Right cardiac atrium (tissue), 5 donors: ENCODE results near the gene SLIT1. TPM values are rescaled to one million over a fixed set of nuclear protein-coding genes. Genes with fewer than 3 reads are reported as not detected.

Experiments used
- ATAC-seq, 2 donors: fragments of 200-7000 bp; cut with Tn5 transposase; one replicate each; pipeline versions ENCODE4 v1.8.0 to v1.9.1; 2020; ENCODE audit warnings: moderate library complexity in 2 of 2, mild to moderate bottlenecking in 1 of 2
- DNase-seq, 3 donors: peaks; one replicate each; pipeline ENCODE4 v3.0.0-alpha.2; 2020
- H3K27ac ChIP-seq: one replicate; pipeline ENCODE4 v1.5.1; 2013; ENCODE audit warnings: mild to moderate bottlenecking, low read length, control low read depth, moderate library complexity
- H3K27me3 ChIP-seq: one replicate; pipeline ENCODE4 v1.6.1; 2013; ENCODE audit not compliant: control insufficient read depth, insufficient read depth
- H3K4me1 ChIP-seq: one replicate; pipeline ENCODE4 v1.6.1; 2013; ENCODE audit warnings: low read length; ENCODE audit not compliant: control insufficient read depth, insufficient read depth
- H3K4me3 ChIP-seq: one replicate; pipeline ENCODE4 v1.5.1; 2013; ENCODE audit warnings: low read length, control low read depth
- H3K9me3 ChIP-seq: one replicate; pipeline ENCODE4 v1.6.1; 2013; ENCODE audit warnings: low read length; ENCODE audit not compliant: control insufficient read depth
- WGBS: extraction: QIAGEN DNeasy Blood & Tissue Kit; methylation state at CpG from one replicate; pipeline ENCODE4 v1.1.7; 2013; 5-methylcytosine and 5-hydroxymethylcytosine counted together
- intact Hi-C, 4 donors: fragments of 100-400 bp; cut with DNase I; formaldehyde crosslinking; loops; one replicate each; pipeline versions ENCODE4 v1.11.0 to v1.14.0; 2022 to 2023
- polyA plus RNA-seq: library from polyadenylated mRNA; stranded (reverse); fragments of 200-250 nt; gene quantifications from one replicate; pipeline ENCODE4 v1.2.3, GENCODE V29; 2013
- total RNA-seq, 4 donors: library from RNA; stranded (reverse); fragmentation: NEBNext Ultra II Directional; extraction: Animal tissue kit (Norgen Biotek cat#: 25700); gene quantifications; one replicate each; pipeline ENCODE4 v1.2.1, GENCODE V29; 2021
- donor health status: healthy with polysubstance abuse.
- donor health status: DM: no; HTN: yes; CAD: no.
- donor health status: DM: no; HTN: no; CAD: no.
- donor health status: DM: no; HTN: yes; CAD: no; lungs with severe emphysema.
- donor health status: DM: yes; HTN: yes; CAD: no.

Gene SLIT1
- total and polyA plus RNA-seq, 5 donors: 0.11 to 0.29 (median 0.17) TPM

- Histone ChIP-seq H3K9me3 (no peaks in the 10 kb centered on the region), H3K4me3 (no peak overlapping the region), H3K27ac (no peak overlapping the region), H3K27me3 (no peaks in the 10 kb centered on the region), H3K4me1 (peaks cover 5% of the 10 kb centered on the region)
- DNase-seq: no peak
- 74% methylated on average over 5 of the region's 5 CpGs for WGBS
- ATAC-seq: no peak
- intact Hi-C loops: no loop called here
Measured at GRCh38 chr10:97107551-97107950, 78.2 kb downstream of the SLIT1 start.

GRCh38 chr10:97106207-97106606 lies 79.6 kb downstream of the SLIT1 start:
- no peak for ATAC-seq
- intact Hi-C loops: no loop called here
- 73% methylated on average over 6 of the region's 6 CpGs for WGBS
- H3K27ac ChIP-seq: no peak overlapping the region
- peaks cover 5% of the 10 kb centered on the region for H3K4me1 ChIP-seq
- no peaks in the 10 kb centered on the region for H3K9me3 ChIP-seq
- no peak for DNase-seq
- no peak overlapping the region for H3K4me3 ChIP-seq
- no peaks in the 10 kb centered on the region for H3K27me3 ChIP-seq

- ATAC-seq (no peak), DNase-seq (no peak)
- no peak overlapping the region for H3K4me3 ChIP-seq
- no peaks in the 10 kb centered on the region for H3K27me3 ChIP-seq
- no peaks in the 10 kb centered on the region for H3K9me3 ChIP-seq
- H3K4me1 ChIP-seq: peaks cover 5% of the 10 kb centered on the region
- intact Hi-C loops: no loop called here
- 85% methylated on average over 7 of the region's 7 CpGs for WGBS
- H3K27ac ChIP-seq: no peak overlapping the region
Measured at GRCh38 chr10:97105303-97105702, 80.5 kb downstream of the SLIT1 start.

- 70% methylated on average over 14 of the region's 14 CpGs for WGBS
- ATAC-seq: no peak
- H3K4me1 ChIP-seq: peaks cover 5% of the 10 kb centered on the region
- no peak overlapping the region for H3K4me3 ChIP-seq
- DNase-seq: no peak
- no peak overlapping the region for H3K27ac ChIP-seq
- H3K27me3 ChIP-seq: no peaks in the 10 kb centered on the region
- H3K9me3 ChIP-seq: no peaks in the 10 kb centered on the region
- intact Hi-C loops: no loop called here
Measured at GRCh38 chr10:97103316-97104080, 82.3 kb downstream of the SLIT1 start.

- WGBS: 60% methylated on average over 6 of the region's 6 CpGs
- Histone ChIP-seq H3K27ac (peak overlapping the region; percentile 71), H3K4me3 (no peak overlapping the region), H3K27me3 (no peaks in the 10 kb centered on the region), H3K4me1 (peaks cover 5% of the 10 kb centered on the region), H3K9me3 (no peaks in the 10 kb centered on the region)
- intact Hi-C loops: no loop called here
- ATAC-seq (peak; percentile 91 to 93), DNase-seq (peak; percentile 44 to 76 (median 63))
Measured at GRCh38 chr10:97102441-97102840, 83.3 kb downstream of the SLIT1 start.

GRCh38 chr10:97101166-97101940 lies 84.4 kb downstream of the SLIT1 start:
- Histone ChIP-seq H3K4me3 (no peak overlapping the region), H3K9me3 (no peaks in the 10 kb centered on the region), H3K4me1 (peaks cover 5% of the 10 kb centered on the region), H3K27ac (no peak overlapping the region), H3K27me3 (no peaks in the 10 kb centered on the region)
- intact Hi-C loops: no loop called here
- DNase-seq: no peak
- WGBS: 73% methylated on average over 9 of the region's 9 CpGs
- ATAC-seq: no peak

- ATAC-seq (no peak), DNase-seq (no peak)
- Histone ChIP-seq H3K9me3 (no peaks in the 10 kb centered on the region), H3K4me3 (no peak overlapping the region), H3K27me3 (no peaks in the 10 kb centered on the region), H3K4me1 (peaks cover 7% of the 10 kb centered on the region), H3K27ac (no peak overlapping the region)
- intact Hi-C loops: no loop called here
- 90% methylated on average over 9 of the region's 9 CpGs for WGBS
Measured at GRCh38 chr10:97100657-97101056, 85.1 kb downstream of the SLIT1 start.

- WGBS: 74% methylated on average over 5 of the region's 5 CpGs
- no peaks in the 10 kb centered on the region for H3K27me3 ChIP-seq
- intact Hi-C loops: no loop called here
- ATAC-seq (no peak), DNase-seq (no peak)
- H3K4me1 ChIP-seq: peaks cover 11% of the 10 kb centered on the region
- no peaks in the 10 kb centered on the region for H3K9me3 ChIP-seq
- H3K4me3 ChIP-seq: no peak overlapping the region
- no peak overlapping the region for H3K27ac ChIP-seq
Measured at GRCh38 chr10:97099868-97100267, 85.9 kb downstream of the SLIT1 start.

- H3K4me1 ChIP-seq: peaks cover 11% of the 10 kb centered on the region
Measured at GRCh38 chr10:97099089-97099488, 86.7 kb downstream of the SLIT1 start.

GRCh38 chr10:97097084-97097433 lies 88.7 kb downstream of the SLIT1 start:
- 76% methylated on average over 6 of the region's 6 CpGs for WGBS
- H3K27ac ChIP-seq: no peak overlapping the region
- H3K4me3 ChIP-seq: no peak overlapping the region
- H3K4me1 ChIP-seq: peaks cover 5% of the 10 kb centered on the region
- no peaks in the 10 kb centered on the region for H3K9me3 ChIP-seq
- no peak for DNase-seq
- no peaks in the 10 kb centered on the region for H3K27me3 ChIP-seq
- ATAC-seq: no peak
- intact Hi-C loops: no loop called here

More at GRCh38 chr10:97099089-97099488, 86.7 kb downstream of the SLIT1 start:
- 80% methylated on average over 8 of the region's 8 CpGs for WGBS
- Histone ChIP-seq H3K27ac (no peak overlapping the region), H3K9me3 (no peaks in the 10 kb centered on the region), H3K27me3 (no peaks in the 10 kb centered on the region), H3K4me3 (no peak overlapping the region)
- DNase-seq (no peak), ATAC-seq (no peak)
- intact Hi-C loops: no loop called here

GRCh38 chr10:97096261-97097083 lies 89.3 kb downstream of the SLIT1 start:
- DNase-seq (peak; percentile 71 to 91 (median 87)), ATAC-seq (peak; percentile 93 to 94)
- Histone ChIP-seq H3K27me3 (no peaks in the 10 kb centered on the region), H3K27ac (no peak overlapping the region), H3K9me3 (no peaks in the 10 kb centered on the region), H3K4me1 (peaks cover 5% of the 10 kb centered on the region), H3K4me3 (no peak overlapping the region)
- 15% methylated on average over 23 of the region's 23 CpGs for WGBS
- intact Hi-C loops: no loop called here
